SU-DHL-6 (cell line): Measurements from ENCODE around the gene FOS.

Source experiments
- H2AFZ ChIP-seq: fragments of 200-600 bp; sonication (generic); 2 replicates; pipeline ENCODE4 v1.6.1; 2014; ENCODE audit warnings: low read depth, mild to moderate bottlenecking, moderate library complexity, mixed read lengths, antibody characterized with exemption, low read length; ENCODE audit not compliant: severe bottlenecking
- H3F3A ChIP-seq: fragments of 200-600 bp; shearing (Covaris generic); 2 replicates; pipeline ENCODE4 v1.6.0; 2016; ENCODE audit warnings: antibody characterized with exemption, mild to moderate bottlenecking; ENCODE audit not compliant: insufficient read depth
- H3K27ac ChIP-seq: fragments of 200-600 bp; sonication (generic); 2 replicates; pipeline ENCODE4 v1.5.1; 2016; ENCODE audit warnings: low read depth, mild to moderate bottlenecking, low read length, moderate library complexity, mixed read lengths
- H3K27me3 ChIP-seq: fragments of 200-600 bp; sonication (generic), shearing (Covaris generic); 2 replicates; pipeline ENCODE4 v1.6.0; 2014; ENCODE audit warnings: mild to moderate bottlenecking, low read length
- H3K36me3 ChIP-seq: fragments of 200-600 bp; sonication (generic); 2 replicates; pipeline ENCODE4 v1.6.1; 2014; ENCODE audit warnings: mild to moderate bottlenecking, low read length, mixed read lengths
- H3K4me2 ChIP-seq: fragments of 300-600, 200-600 bp; shearing (Covaris generic), sonication (generic); 2 replicates; pipeline ENCODE4 v1.6.0; 2014; ENCODE audit warnings: low read length, low read depth, mild to moderate bottlenecking; ENCODE audit not compliant: poor library complexity, severe bottlenecking
- H3K4me3 ChIP-seq: fragments of 200-600 bp; sonication (generic); 2 replicates; pipeline ENCODE4 v1.5.1; 2014; ENCODE audit warnings: antibody characterized with exemption, low read length, mild to moderate bottlenecking, mixed read lengths; ENCODE audit not compliant: insufficient read depth, poor library complexity, severe bottlenecking
- H3K79me2 ChIP-seq: fragments of 200-600 bp; sonication (generic); 2 replicates; pipeline ENCODE4 v1.6.1; 2014; ENCODE audit warnings: mild to moderate bottlenecking, low read length, moderate library complexity; ENCODE audit not compliant: insufficient read depth
- H3K9ac ChIP-seq: fragments of 200-600 bp; sonication (generic); 2 replicates; pipeline ENCODE4 v1.7.0; 2014; ENCODE audit warnings: mild to moderate bottlenecking, low read length
- H3K9me2 ChIP-seq: fragments of 200-600 bp; sonication (generic); replicated peaks from 2 replicates; pipeline ENCODE4 v1.6.1; 2014; ENCODE audit warnings: low read length; ENCODE audit not compliant: insufficient read depth
- H3K9me3 ChIP-seq: fragments of 200-600 bp; sonication (generic); 2 replicates; pipeline ENCODE4 v1.6.1; 2014; ENCODE audit warnings: low read length, mixed read lengths; ENCODE audit not compliant: insufficient read depth
- H4K20me1 ChIP-seq: fragments of 200-600 bp; sonication (generic); 2 replicates; pipeline ENCODE4 v1.6.1; 2014; ENCODE audit warnings: low read depth, mild to moderate bottlenecking, antibody characterized with exemption, low read length, moderate library complexity, mixed read lengths
- CTCF ChIP-seq: fragments of 200-600 bp; sonication (generic); IDR thresholded peaks from one replicate; pipeline ENCODE4 v1.5.1; 2017; ENCODE audit warnings: antibody characterized with exemption, mild to moderate bottlenecking, low read length, moderate library complexity; ENCODE audit not compliant: insufficient read depth, poor library complexity, severe bottlenecking
- EZH2phosphoT487 ChIP-seq: fragments of 200-600 bp; sonication (generic), shearing (Covaris generic); conservative IDR thresholded peaks from 2 replicates; pipeline ENCODE4 v1.6.1; 2018; ENCODE audit warnings: mild to moderate bottlenecking, antibody characterized with exemption, low read length, moderate library complexity, mixed read lengths

Gene FOS

GRCh38 chr14:75249251-75249957, 29.2 kb upstream of the FOS start:
- H2AFZ ChIP-seq = no peak overlapping the region

GRCh38 chr14:75249958-75250336, 28.7 kb upstream of the FOS start:
- H2AFZ ChIP-seq = no peak overlapping the region
- 0 out of 2 replicates have a peak overlapping the region, but pooled peaks have one; percentile 14 for H3K9ac ChIP-seq

More at GRCh38 chr14:75249251-75249957, 29.2 kb upstream of the FOS start:
- Histone ChIP-seq H3K27ac (peak overlapping the region; percentile 80), H3K4me3 (peak overlapping the region; percentile 6), H3F3A (peaks cover 15% of the 10 kb centered on the region), H3K27me3 (no peaks in the 10 kb centered on the region), H3K9me3 (no peaks in the 10 kb centered on the region), H3K4me2 (peak overlapping the region; percentile 58), H3K79me2 (no peaks in the 10 kb centered on the region), H3K9me2 (no peaks in the 10 kb centered on the region), H3K9ac (0 out of 2 replicates have a peak overlapping the region, but pooled peaks have one; percentile 14), H3K36me3 (no peaks in the 10 kb centered on the region), H4K20me1 (no peaks in the 10 kb centered on the region)
- no peak for TF ChIP-seq CTCF
- no peak for TF ChIP-seq EZH2phosphoT487

GRCh38 chr14:75250800-75251199, 27.8 kb upstream of the FOS start:
- H3K9ac ChIP-seq = no peak overlapping the region
- no peaks in the 10 kb centered on the region for H3K27me3 ChIP-seq
- TF ChIP-seq EZH2phosphoT487 (no peak), CTCF (no peak)
- no peaks in the 10 kb centered on the region for H3K9me2 ChIP-seq
- no peak overlapping the region for H2AFZ ChIP-seq
- no peaks in the 10 kb centered on the region for H3K79me2 ChIP-seq
- no peak overlapping the region for H3K4me2 ChIP-seq
- no peaks in the 10 kb centered on the region for H4K20me1 ChIP-seq
- H3K36me3 ChIP-seq = no peaks in the 10 kb centered on the region
- H3F3A ChIP-seq = peaks cover 15% of the 10 kb centered on the region
- no peaks in the 10 kb centered on the region for H3K9me3 ChIP-seq
- no peak overlapping the region for H3K4me3 ChIP-seq
- H3K27ac ChIP-seq = no peak overlapping the region

More at GRCh38 chr14:75249958-75250336, 28.7 kb upstream of the FOS start:
- Histone ChIP-seq H3K4me2 (peak overlapping the region; percentile 58), H3K36me3 (no peaks in the 10 kb centered on the region), H3K9me3 (no peaks in the 10 kb centered on the region), H3K4me3 (peak overlapping the region; percentile 6), H3K9me2 (no peaks in the 10 kb centered on the region), H3K79me2 (no peaks in the 10 kb centered on the region), H3F3A (peaks cover 15% of the 10 kb centered on the region), H3K27ac (peak overlapping the region; percentile 80), H4K20me1 (no peaks in the 10 kb centered on the region), H3K27me3 (no peaks in the 10 kb centered on the region)
- TF ChIP-seq CTCF = no peak
- TF ChIP-seq EZH2phosphoT487 = no peak
